H1 (cell line): ENCODE measurements around the gene RBM6. TPM values are rescaled to one million over a fixed set of nuclear protein-coding genes. Genes with fewer than 3 reads are reported as not detected.

Source experiments
- FOSL1 ChIP-seq: IDR thresholded peaks from 2 replicates; pipeline ENCODE4 v1.6.1; 2011; ENCODE audit warnings: mild to moderate bottlenecking, low read depth, low read length, moderate library complexity; ENCODE audit not compliant: insufficient read depth
- NRF1 ChIP-seq: IDR thresholded peaks from 2 replicates; pipeline ENCODE4 v1.6.1; 2011; ENCODE audit warnings: mild to moderate bottlenecking, low read depth, low read length, improper control_type of control experiment
- RNF2 ChIP-seq: fragments of 200-900, 300-1000 bp; sonication (generic); IDR thresholded peaks from 2 replicates; pipeline ENCODE4 v1.7.1; 2016; ENCODE audit warnings: borderline replicate concordance, low read depth, mild to moderate bottlenecking, antibody characterized with exemption, low read length; ENCODE audit not compliant: poor library complexity, severe bottlenecking; ENCODE audit errors: missing control alignments
- polyA plus RNA-seq, 7 experiments: library from polyadenylated mRNA; depleted of rRNA in 3 of 7; stranded (reverse) in 5 of 7; unstranded in 2 of 7; fragments of >200 nt in 5 of 7; fragments of 200-250 nt in 2 of 7; gene quantifications; 1 replicate in 5 of 7; 2 replicates in 1 of 7; 4 replicates in 1 of 7; pipeline versions ENCODE4 v1.2.1 to v1.2.3, GENCODE V29; 2011 to 2013; ENCODE audit warnings: missing spikeins in 2 of 7, mixed read lengths in 2 of 7
- total RNA-seq: library from RNA; stranded (reverse); fragmentation: NEBNext Ultra II Directional; extraction: Animal tissue kit (Norgen Biotek cat#: 25700); gene quantifications from 2 replicates; pipeline ENCODE4 v1.2.1, GENCODE V29; 2021
- TF ChIP-seq, protein P1 (sequence below): IDR thresholded peaks from 2 replicates; pipeline ENCODE4 v1.6.1; 2011; ENCODE audit warnings: low read length, improper control_type of control experiment

Gene RBM6
- total and polyA plus RNA-seq, 2 of the 8 experiments (the other 6 are each of a cell fraction or from before 2014, with no cell fraction given) = 30.6 to 80.1 TPM

DNA sequence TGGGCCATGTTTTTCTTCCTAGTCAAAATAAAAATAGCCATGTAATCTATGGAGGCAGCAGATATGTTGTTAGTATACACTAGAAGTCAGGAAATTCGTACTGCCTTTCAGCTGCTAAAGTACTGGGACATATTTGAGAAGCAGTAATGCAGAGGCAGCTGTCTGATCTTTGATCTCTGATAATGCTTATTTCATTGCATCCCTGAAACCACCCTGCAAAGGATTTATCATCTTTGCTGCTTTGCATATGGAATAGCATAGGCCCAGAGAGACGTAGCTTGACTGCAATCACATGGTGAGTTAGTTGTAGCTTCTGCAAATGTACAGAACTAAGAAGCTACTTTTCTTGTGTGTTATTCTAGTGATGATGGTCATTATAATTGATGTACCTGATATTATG, 52.4 kb downstream of the RBM6 start (continued):
- TF ChIP-seq RNF2 (no peak), FOSL1 (no peak), NRF1 (no peak)
- TF ChIP-seq, protein P1, sequence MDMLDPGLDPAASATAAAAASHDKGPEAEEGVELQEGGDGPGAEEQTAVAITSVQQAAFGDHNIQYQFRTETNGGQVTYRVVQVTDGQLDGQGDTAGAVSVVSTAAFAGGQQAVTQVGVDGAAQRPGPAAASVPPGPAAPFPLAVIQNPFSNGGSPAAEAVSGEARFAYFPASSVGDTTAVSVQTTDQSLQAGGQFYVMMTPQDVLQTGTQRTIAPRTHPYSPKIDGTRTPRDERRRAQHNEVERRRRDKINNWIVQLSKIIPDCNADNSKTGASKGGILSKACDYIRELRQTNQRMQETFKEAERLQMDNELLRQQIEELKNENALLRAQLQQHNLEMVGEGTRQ = no peak
